HAP-1 (cell line): ENCODE data around the gene BCAS2.

ENCODE experiments used
- DNase-seq, 2 experiments: peaks; one replicate each; pipeline ENCODE4 v3.0.0-alpha.2; 2016 to 2020; ENCODE audit warnings: low spot score in 2 of 2
- H3K27me3 ChIP-seq: fragments of 250-450 bp; sonication (Bioruptor Pico); 2 replicates; pipeline ENCODE4 v1.5.1; 2020; ENCODE audit warnings: low read depth, mild to moderate bottlenecking, moderate library complexity
- H3K36me3 ChIP-seq: fragments of 250-450 bp; sonication (Bioruptor Pico); replicated peaks from 2 replicates; pipeline ENCODE4 v1.5.1; 2020; ENCODE audit warnings: mild to moderate bottlenecking
- H3K4me1 ChIP-seq: fragments of 250-450 bp; sonication (Bioruptor Pico); 2 replicates; pipeline ENCODE4 v1.5.1; 2020; ENCODE audit warnings: mild to moderate bottlenecking
- H3K4me3 ChIP-seq: fragments of 250-450 bp; sonication (Bioruptor Pico); 2 replicates; pipeline ENCODE4 v1.5.1; 2020; ENCODE audit warnings: mild to moderate bottlenecking, moderate library complexity
- H3K9me3 ChIP-seq: fragments of 250-450 bp; sonication (Bioruptor Pico); 2 replicates; pipeline ENCODE4 v1.5.1; 2020; ENCODE audit warnings: mild to moderate bottlenecking, moderate library complexity
- in situ Hi-C: fragments of 300-500 bp; cut with MboI; formaldehyde crosslinking; loops from 3 replicates; pipeline ENCODE4 v1.14.3; 2020; ENCODE audit warnings: low sequenced_read_pairs, inconsistent platforms, mixed read lengths

BCAS2 gene

GRCh38 chr1:114581335-114582287 lies at the start of gene BCAS2:
BCAS2 (minus strand) TSS chr1:114581615; CDS start chr1:114581591, 24 bp downstream.
- H3K27me3 ChIP-seq, result no peaks in the 10 kb centered on the region
- H3K9me3 ChIP-seq, result no peaks in the 10 kb centered on the region
- DNase-seq, result peak; percentile 95
- in situ Hi-C loops, result no loop called here
- peaks cover 10% of the 10 kb centered on the region for H3K4me1 ChIP-seq
- peaks cover 22% of the 10 kb centered on the region for H3K36me3 ChIP-seq
- H3K4me3 ChIP-seq, result peak within 1 kb of the TSS; percentile 52

- H3K9me3 ChIP-seq, result no peaks in the 10 kb centered on the region
- no peaks in the 10 kb centered on the region for H3K36me3 ChIP-seq
- DNase-seq, result no peak
- in situ Hi-C loops, result no loop called here
- no peaks in the 10 kb centered on the region for H3K27me3 ChIP-seq
- no peak overlapping the region for H3K4me3 ChIP-seq
- no peaks in the 10 kb centered on the region for H3K4me1 ChIP-seq
Observed at GRCh38 chr1:114627107-114627506, 45.7 kb upstream of the BCAS2 start.

- Histone ChIP-seq H3K36me3 (no peaks in the 10 kb centered on the region), H3K27me3 (no peaks in the 10 kb centered on the region), H3K4me1 (no peaks in the 10 kb centered on the region), H3K9me3 (no peaks in the 10 kb centered on the region), H3K4me3 (no peak overlapping the region)
- no peak for DNase-seq
- in situ Hi-C loops, result no loop called here
Observed at GRCh38 chr1:114623364-114623763, 41.9 kb upstream of the BCAS2 start.

- H3K27me3 ChIP-seq, result no peaks in the 10 kb centered on the region
- H3K9me3 ChIP-seq, result no peaks in the 10 kb centered on the region
- DNase-seq, result no peak
- H3K36me3 ChIP-seq, result no peaks in the 10 kb centered on the region
- in situ Hi-C loops, result no loop called here
- H3K4me1 ChIP-seq, result no peaks in the 10 kb centered on the region
- no peak overlapping the region for H3K4me3 ChIP-seq
Observed at GRCh38 chr1:114620419-114620818, 39.0 kb upstream of the BCAS2 start.

GRCh38 chr1:114618606-114619005 lies 37.2 kb upstream of the BCAS2 start:
- Histone ChIP-seq H3K27me3 (no peaks in the 10 kb centered on the region), H3K4me1 (no peaks in the 10 kb centered on the region), H3K4me3 (no peak overlapping the region), H3K36me3 (no peaks in the 10 kb centered on the region), H3K9me3 (no peaks in the 10 kb centered on the region)
- no peak for DNase-seq
- in situ Hi-C loops, result no loop called here

- in situ Hi-C loops, result no loop called here
- Histone ChIP-seq H3K9me3 (no peaks in the 10 kb centered on the region), H3K4me3 (no peak overlapping the region), H3K36me3 (no peaks in the 10 kb centered on the region), H3K4me1 (no peaks in the 10 kb centered on the region), H3K27me3 (no peaks in the 10 kb centered on the region)
- DNase-seq, result no peak
Observed at GRCh38 chr1:114610546-114611245, 29.3 kb upstream of the BCAS2 start.

GRCh38 chr1:114609826-114610225 lies 28.4 kb upstream of the BCAS2 start:
- no peaks in the 10 kb centered on the region for H3K4me1 ChIP-seq
- H3K36me3 ChIP-seq, result no peaks in the 10 kb centered on the region
- no peaks in the 10 kb centered on the region for H3K9me3 ChIP-seq
- no peaks in the 10 kb centered on the region for H3K27me3 ChIP-seq
- no peak overlapping the region for H3K4me3 ChIP-seq
- in situ Hi-C loops, result no loop called here
- DNase-seq, result no peak

GRCh38 chr1:114609026-114609425 lies 27.6 kb upstream of the BCAS2 start:
- Histone ChIP-seq H3K4me3 (no peak overlapping the region), H3K4me1 (no peaks in the 10 kb centered on the region), H3K27me3 (no peaks in the 10 kb centered on the region), H3K36me3 (no peaks in the 10 kb centered on the region), H3K9me3 (no peaks in the 10 kb centered on the region)
- DNase-seq, result no peak
- in situ Hi-C loops, result no loop called here

GRCh38 chr1:114607223-114607622 lies 25.8 kb upstream of the BCAS2 start:
- H3K9me3 ChIP-seq, result no peaks in the 10 kb centered on the region
- in situ Hi-C loops, result no loop called here
- H3K27me3 ChIP-seq, result no peaks in the 10 kb centered on the region
- no peak overlapping the region for H3K4me3 ChIP-seq
- H3K4me1 ChIP-seq, result no peaks in the 10 kb centered on the region
- no peaks in the 10 kb centered on the region for H3K36me3 ChIP-seq
- no peak for DNase-seq

GRCh38 chr1:114597949-114598348 lies 16.5 kb upstream of the BCAS2 start:
- H3K9me3 ChIP-seq, result no peaks in the 10 kb centered on the region
- H3K4me1 ChIP-seq, result no peaks in the 10 kb centered on the region
- no peaks in the 10 kb centered on the region for H3K27me3 ChIP-seq
- H3K36me3 ChIP-seq, result no peaks in the 10 kb centered on the region
- DNase-seq, result no peak
- in situ Hi-C loops, result no loop called here
- H3K4me3 ChIP-seq, result no peak overlapping the region

GRCh38 chr1:114595602-114596001 lies 14.2 kb upstream of the BCAS2 start:
- no peaks in the 10 kb centered on the region for H3K27me3 ChIP-seq
- no peak overlapping the region for H3K4me3 ChIP-seq
- in situ Hi-C loops, result no loop called here
- no peak for DNase-seq
- H3K36me3 ChIP-seq, result no peaks in the 10 kb centered on the region
- no peaks in the 10 kb centered on the region for H3K9me3 ChIP-seq
- H3K4me1 ChIP-seq, result no peaks in the 10 kb centered on the region

GRCh38 chr1:114594046-114594445 lies 12.6 kb upstream of the BCAS2 start:
- H3K36me3 ChIP-seq, result no peaks in the 10 kb centered on the region
- DNase-seq, result no peak
- no peaks in the 10 kb centered on the region for H3K9me3 ChIP-seq
- no peaks in the 10 kb centered on the region for H3K27me3 ChIP-seq
- in situ Hi-C loops, result no loop called here
- H3K4me1 ChIP-seq, result no peaks in the 10 kb centered on the region
- no peak overlapping the region for H3K4me3 ChIP-seq

- H3K4me1 ChIP-seq, result no peaks in the 10 kb centered on the region
- H3K36me3 ChIP-seq, result no peaks in the 10 kb centered on the region
- H3K4me3 ChIP-seq, result no peak overlapping the region
- H3K27me3 ChIP-seq, result no peaks in the 10 kb centered on the region
- no peaks in the 10 kb centered on the region for H3K9me3 ChIP-seq
- in situ Hi-C loops, result no loop called here
- DNase-seq, result no peak
Observed at GRCh38 chr1:114589122-114589521, 7.7 kb upstream of the BCAS2 start.

GRCh38 chr1:114588196-114588689 lies 6.8 kb upstream of the BCAS2 start:
- Histone ChIP-seq H3K36me3 (no peaks in the 10 kb centered on the region), H3K4me1 (no peaks in the 10 kb centered on the region), H3K27me3 (no peaks in the 10 kb centered on the region), H3K4me3 (no peak overlapping the region), H3K9me3 (no peaks in the 10 kb centered on the region)
- in situ Hi-C loops, result no loop called here
- no peak for DNase-seq
